ENCODE data around the gene LRIG3. TPM values are rescaled to one million over a fixed set of nuclear protein-coding genes. Genes with fewer than 3 reads are reported as not detected.
"Not testable (repeated sequence)": the region's sequence is repeated elsewhere in the genome, so short reads cannot be mapped to it uniquely, and the experiment has no call there.

The LRIG3 gene
- polyA plus RNA-seq, 6 donors from 2014 or later = not detected

DNA sequence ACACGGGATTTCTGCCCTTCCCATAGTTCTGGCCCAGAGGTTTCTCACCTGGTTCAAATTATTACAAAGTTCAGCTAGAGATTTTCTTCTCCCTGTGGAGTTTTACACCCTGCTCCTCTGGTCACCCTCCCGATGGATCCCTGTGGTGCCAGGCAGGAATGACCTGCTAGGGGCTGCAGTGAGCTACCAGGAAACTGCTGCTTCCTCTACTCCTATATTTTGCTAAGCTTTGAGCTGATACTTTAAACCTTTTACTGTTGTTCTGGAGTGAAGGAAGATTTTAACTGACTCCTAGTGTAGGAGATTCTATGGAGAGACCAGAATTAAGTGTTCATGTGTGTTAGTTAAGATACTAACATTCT, 30.4 kb upstream of the LRIG3 start:
- H3K9me3 Mint-ChIP-seq = peaks cover 4 to 30% (median 12%) of the 10 kb centered on the region in 7 donors
- H3K4me1 Mint-ChIP-seq = no peaks in the 10 kb centered on the region
- H3K4me3 Mint-ChIP-seq = no peak overlapping the region
- ATAC-seq (ENCODE audit: low read depth in 2 of 2) (no peak), DNase-seq (no peak)
- no peaks in the 10 kb centered on the region for H3K27me3 Mint-ChIP-seq
- no peaks in the 10 kb centered on the region for H3K36me3 Mint-ChIP-seq
- H3K27ac Mint-ChIP-seq = no peak overlapping the region

GRCh38 chr12:58949954-58950738, 29.8 kb upstream of the LRIG3 start:
- H3K36me3 Mint-ChIP-seq, DNase-seq: not testable (repeated sequence)

DNA sequence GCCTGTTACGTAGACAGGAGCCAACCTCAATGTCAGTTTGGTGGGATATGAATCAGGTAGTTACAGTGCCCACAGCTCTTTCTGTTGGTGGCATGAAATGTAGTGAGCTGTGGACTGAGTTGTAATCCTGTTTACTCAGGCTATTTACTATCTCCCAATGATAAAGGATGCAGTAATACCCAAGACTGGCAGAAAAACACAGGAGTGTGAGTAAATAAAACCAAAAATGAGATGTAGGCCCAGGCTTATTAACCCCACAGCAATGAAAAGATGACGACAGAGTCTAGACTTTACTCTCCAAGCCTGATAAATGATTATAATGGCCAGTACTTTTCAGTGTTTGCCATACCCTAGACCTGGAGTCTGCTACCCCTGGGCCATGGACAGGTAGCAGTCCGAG, 22.8 kb upstream of the LRIG3 start:
- Mint-ChIP-seq H3K27ac (no peak overlapping the region), H3K4me3 (no peak overlapping the region), H3K27me3 (no peaks in the 10 kb centered on the region), H3K36me3 (no peaks in the 10 kb centered on the region), H3K9me3 (peaks cover 0 to 22% (median 4%) of the 10 kb centered on the region in 7 donors), H3K4me1 (no peaks in the 10 kb centered on the region)
- DNase-seq = no peak
- ATAC-seq (ENCODE audit: low read depth in 2 of 2) = no peak

More at GRCh38 chr12:58949954-58950738, 29.8 kb upstream of the LRIG3 start:
- not testable (repeated sequence) for H3K27me3 Mint-ChIP-seq; ATAC-seq (ENCODE audit: low read depth in 2 of 2); H3K27ac Mint-ChIP-seq; H3K4me1 Mint-ChIP-seq
- peak overlapping the region in 1 of 8 donors; percentile 18 for H3K4me3 Mint-ChIP-seq
- peaks cover 4 to 30% (median 12%) of the 10 kb centered on the region in 7 donors for H3K9me3 Mint-ChIP-seq

DNA sequence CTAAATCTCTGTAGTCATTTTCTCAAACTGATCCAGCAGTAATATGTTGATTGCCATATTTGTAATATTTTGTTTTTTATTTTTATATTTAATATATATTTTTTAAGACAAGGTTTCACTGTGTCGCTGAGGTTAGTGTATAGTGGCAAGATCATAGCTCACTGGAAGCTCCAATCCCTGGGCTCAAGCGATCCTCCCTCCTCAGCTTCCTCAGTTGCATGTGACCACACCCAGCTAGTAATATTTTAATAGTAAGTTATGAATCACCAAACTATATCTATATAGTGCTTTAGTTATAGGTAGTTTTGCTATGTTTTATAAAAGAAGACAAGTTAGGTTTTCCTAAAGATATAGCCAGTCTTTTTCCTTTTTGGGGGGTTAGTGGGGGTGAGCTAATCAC, 22.0 kb upstream of the LRIG3 start:
- Mint-ChIP-seq H3K36me3 (no peaks in the 10 kb centered on the region), H3K4me3 (no peak overlapping the region), H3K27ac (no peak overlapping the region), H3K27me3 (no peaks in the 10 kb centered on the region), H3K4me1 (no peaks in the 10 kb centered on the region), H3K9me3 (peaks cover 0 to 14% (median 3%) of the 10 kb centered on the region in 7 donors)
- ATAC-seq (ENCODE audit: low read depth in 2 of 2) (no peak), DNase-seq (no peak)

GRCh38 chr12:58939399-58940100, 19.2 kb upstream of the LRIG3 start:
- Mint-ChIP-seq H3K4me3 (no peak overlapping the region), H3K36me3 (no peaks in the 10 kb centered on the region), H3K4me1 (no peaks in the 10 kb centered on the region), H3K27ac (no peak overlapping the region), H3K9me3 (peaks cover 0 to 2% (median 0%) of the 10 kb centered on the region in 7 donors), H3K27me3 (no peaks in the 10 kb centered on the region)
- ATAC-seq (ENCODE audit: low read depth in 2 of 2) (no peak), DNase-seq (no peak)

- no peak for ATAC-seq (ENCODE audit: low read depth in 2 of 2)
- DNase-seq = no peak
- no peaks in the 10 kb centered on the region for H3K4me1 Mint-ChIP-seq
- peak overlapping the region in 1 of 6 donors; percentile 72 for H3K27ac Mint-ChIP-seq
- H3K36me3 Mint-ChIP-seq = no peaks in the 10 kb centered on the region
- no peak overlapping the region for H3K4me3 Mint-ChIP-seq
- H3K9me3 Mint-ChIP-seq = no peaks in the 10 kb centered on the region
- H3K27me3 Mint-ChIP-seq = no peaks in the 10 kb centered on the region
Observed at GRCh38 chr12:58938440-58938839, 18.1 kb upstream of the LRIG3 start.

GRCh38 chr12:58934528-58934927, 14.2 kb upstream of the LRIG3 start:
- Mint-ChIP-seq H3K27me3 (no peaks in the 10 kb centered on the region), H3K27ac (no peak overlapping the region)
- no peak for ATAC-seq (ENCODE audit: low read depth in 2 of 2)

DNA sequence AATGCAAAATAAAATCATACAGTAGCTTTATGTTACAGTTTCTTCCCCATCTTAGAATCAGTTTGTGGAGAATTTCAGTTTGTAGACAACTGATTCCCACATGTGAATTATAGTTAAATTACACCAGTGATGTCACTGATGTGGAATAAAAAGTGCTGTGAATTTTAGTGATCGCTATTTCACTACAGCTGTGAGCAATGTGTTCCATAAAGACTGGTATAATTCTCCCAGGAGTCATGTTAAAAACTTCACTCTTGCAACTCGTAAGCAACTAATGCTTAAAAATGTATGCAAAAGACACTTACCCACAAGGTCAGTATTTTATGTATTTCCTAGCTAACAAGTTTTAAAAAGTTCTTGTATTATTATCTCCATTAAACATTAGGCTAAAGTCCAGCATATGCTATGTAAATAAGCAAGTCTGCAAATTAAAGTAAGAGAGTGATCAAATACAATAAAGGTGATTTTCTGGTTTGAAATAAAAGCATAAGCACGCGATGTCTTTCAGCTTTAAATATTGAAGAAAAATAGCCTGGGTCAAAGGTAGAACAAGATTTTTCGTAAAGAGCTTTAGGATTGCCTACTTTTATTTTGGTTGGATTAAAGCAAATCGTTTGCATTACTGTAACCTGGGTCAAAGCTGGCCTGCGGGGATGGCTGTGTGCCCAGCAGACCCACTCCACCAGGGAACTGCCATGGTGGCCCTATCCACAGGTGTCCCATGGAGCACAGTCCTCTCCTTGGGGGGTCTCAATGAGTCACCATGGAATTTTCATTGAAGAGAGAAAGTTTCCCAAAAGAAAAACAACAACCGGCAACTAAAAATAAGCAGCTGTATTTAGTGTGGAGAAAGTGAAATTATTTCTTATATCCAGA, 12.7 kb upstream of the LRIG3 start:
- H3K36me3 Mint-ChIP-seq = no peaks in the 10 kb centered on the region
- H3K4me3 Mint-ChIP-seq = no peak overlapping the region
- DNase-seq (no peak), ATAC-seq (ENCODE audit: low read depth in 2 of 2) (no peak)
- H3K27ac Mint-ChIP-seq = no peak overlapping the region
- H3K4me1 Mint-ChIP-seq = no peaks in the 10 kb centered on the region
- no peaks in the 10 kb centered on the region for H3K27me3 Mint-ChIP-seq
- H3K9me3 Mint-ChIP-seq = peaks cover 0 to 2% (median 0%) of the 10 kb centered on the region in 7 donors

More at GRCh38 chr12:58934528-58934927, 14.2 kb upstream of the LRIG3 start:
- no peak for DNase-seq
- Mint-ChIP-seq H3K36me3 (no peaks in the 10 kb centered on the region), H3K4me1 (no peaks in the 10 kb centered on the region), H3K4me3 (no peak overlapping the region), H3K9me3 (peaks cover 0 to 2% (median 0%) of the 10 kb centered on the region in 7 donors)

GRCh38 chr12:58931518-58931917, 11.2 kb upstream of the LRIG3 start:
- H3K27me3 Mint-ChIP-seq = no peaks in the 10 kb centered on the region
- DNase-seq (no peak), ATAC-seq (ENCODE audit: low read depth in 2 of 2) (no peak)
- no peaks in the 10 kb centered on the region for H3K36me3 Mint-ChIP-seq
- no peak overlapping the region for H3K27ac Mint-ChIP-seq
- peaks cover 0 to 2% (median 0%) of the 10 kb centered on the region in 7 donors for H3K9me3 Mint-ChIP-seq
- no peak overlapping the region for H3K4me3 Mint-ChIP-seq
- no peaks in the 10 kb centered on the region for H3K4me1 Mint-ChIP-seq

GRCh38 chr12:58930770-58931324, 10.5 kb upstream of the LRIG3 start:
- H3K4me1 Mint-ChIP-seq = no peaks in the 10 kb centered on the region
- ATAC-seq (ENCODE audit: low read depth in 2 of 2) = no peak
- peaks cover 0 to 2% (median 0%) of the 10 kb centered on the region in 7 donors for H3K9me3 Mint-ChIP-seq
- DNase-seq = no peak
- peaks cover 0 to 5% (median 0%) of the 10 kb centered on the region in 3 donors for H3K27me3 Mint-ChIP-seq
- no peak overlapping the region for H3K4me3 Mint-ChIP-seq
- H3K27ac Mint-ChIP-seq = peak overlapping the region in 1 of 6 donors; percentile 6
- no peaks in the 10 kb centered on the region for H3K36me3 Mint-ChIP-seq

DNA sequence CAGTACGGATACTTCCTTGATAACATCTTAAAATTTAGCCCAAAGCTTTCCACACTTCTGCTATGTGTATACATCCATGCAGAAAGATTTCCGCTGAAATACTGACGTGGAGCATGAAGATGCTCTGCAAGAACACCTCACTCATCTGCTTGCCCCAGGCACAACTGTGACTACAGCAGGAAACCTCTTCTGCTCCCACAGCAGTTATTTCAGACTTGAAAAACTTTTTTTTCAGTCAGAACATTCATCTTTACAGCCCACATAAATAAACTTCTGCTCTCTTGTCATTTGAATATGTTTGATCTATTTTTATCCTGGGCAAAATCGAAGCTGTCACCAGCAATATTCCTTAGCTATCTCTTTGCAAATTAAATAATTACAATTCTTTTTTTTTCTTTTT, 6.8 kb upstream of the LRIG3 start:
- no peak overlapping the region for H3K4me3 Mint-ChIP-seq
- no peak overlapping the region for H3K27ac Mint-ChIP-seq

GRCh38 chr12:58926586-58926985, 6.3 kb upstream of the LRIG3 start:
- Mint-ChIP-seq H3K27me3 (peaks cover 10 to 22% (median 19%) of the 10 kb centered on the region in 3 donors), H3K9me3 (peaks cover 0 to 9% (median 1%) of the 10 kb centered on the region in 7 donors), H3K27ac (no peak overlapping the region), H3K36me3 (no peaks in the 10 kb centered on the region), H3K4me1 (no peaks in the 10 kb centered on the region), H3K4me3 (no peak overlapping the region)
- DNase-seq (no peak), ATAC-seq (ENCODE audit: low read depth in 2 of 2) (no peak)

More for the DNA sequence above, 6.8 kb upstream of the LRIG3 start:
- Mint-ChIP-seq H3K36me3 (no peaks in the 10 kb centered on the region), H3K9me3 (peaks cover 0 to 9% (median 1%) of the 10 kb centered on the region in 7 donors), H3K4me1 (no peaks in the 10 kb centered on the region), H3K27me3 (peaks cover 10 to 22% (median 19%) of the 10 kb centered on the region in 3 donors)
- ATAC-seq (ENCODE audit: low read depth in 2 of 2) (no peak), DNase-seq (no peak)

DNA sequence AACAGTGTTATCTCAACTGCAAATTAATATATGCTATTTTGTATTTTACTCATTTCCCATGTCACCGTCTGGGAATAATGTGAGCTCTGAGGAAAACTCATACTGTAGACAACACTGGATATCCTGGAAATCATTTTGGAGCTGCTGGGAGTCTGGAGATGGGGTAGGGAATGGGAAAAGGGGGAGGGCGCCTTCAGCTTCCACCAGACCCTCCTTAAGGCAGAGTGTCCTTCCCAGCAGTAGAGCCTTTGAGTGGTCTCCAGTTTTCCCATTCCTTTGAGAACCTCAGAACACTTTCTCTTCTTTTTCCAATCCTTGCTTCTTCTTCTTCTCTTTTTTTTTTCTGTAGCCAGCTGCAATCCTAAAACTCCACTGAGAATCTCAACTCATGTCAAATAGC, 5.4 kb upstream of the LRIG3 start:
- ATAC-seq (ENCODE audit: low read depth in 2 of 2) = no peak
- H3K27me3 Mint-ChIP-seq = peaks cover 16 to 24% (median 22%) of the 10 kb centered on the region in 3 donors
- peaks cover 0 to 9% (median 0%) of the 10 kb centered on the region in 7 donors for H3K9me3 Mint-ChIP-seq
- no peak overlapping the region for H3K4me3 Mint-ChIP-seq
- peaks cover 0 to 2% (median 0%) of the 10 kb centered on the region in 3 donors for H3K4me1 Mint-ChIP-seq
- no peak overlapping the region for H3K27ac Mint-ChIP-seq
- no peak for DNase-seq
- H3K36me3 Mint-ChIP-seq = no peaks in the 10 kb centered on the region

Measured in naive B cell (primary cell).